Measurements from ENCODE around the gene PPP1R27. TPM values are rescaled to one million over a fixed set of nuclear protein-coding genes. Genes with fewer than 3 reads are reported as not detected.
A peak's percentile ranks its signal among the peaks of the same experiment; 100 is the strongest.

Gene PPP1R27
- total and polyA plus RNA-seq, 9 of the 15 experiments (the other 6 are each of a cell fraction or from before 2014, with no cell fraction given) = 0.29 to 6.9 (median 1.5) TPM; not detected in 2

DNA sequence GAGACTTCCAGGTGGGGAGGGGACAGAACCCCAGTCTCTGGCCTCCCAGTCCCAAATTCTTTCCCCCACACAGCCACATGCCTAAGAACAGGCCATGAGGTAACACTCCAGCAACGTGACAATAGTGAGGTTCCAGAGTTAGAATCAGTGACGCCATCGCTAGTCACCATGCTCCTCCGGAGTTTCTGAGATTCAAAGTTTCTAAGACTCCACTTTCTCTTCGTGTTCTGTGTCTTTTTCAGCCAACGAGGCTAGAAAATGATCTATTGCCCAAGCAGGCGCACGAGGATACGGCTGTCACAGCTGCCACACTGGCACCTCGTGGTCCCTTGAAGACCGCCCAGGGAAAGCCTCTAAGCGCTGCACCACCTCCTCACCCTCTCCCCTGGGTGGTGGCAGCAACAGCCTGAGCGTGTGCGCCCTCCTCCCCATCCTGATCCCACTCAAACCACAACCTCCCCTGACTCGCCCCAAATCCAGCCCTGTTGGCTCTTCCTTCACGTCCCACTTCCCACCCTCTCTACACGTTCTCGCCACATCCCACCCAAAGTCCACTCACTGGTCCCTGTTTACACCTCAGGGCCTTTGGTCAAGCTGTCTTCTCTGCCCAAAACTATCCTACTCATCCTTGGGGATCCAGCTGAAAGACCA lies 2.8 kb downstream of the PPP1R27 start (continued):
- TF ChIP-seq OTX1 (CRISPR knock-in tag; IDR thresholded peaks at IDR 0.05) (peak; percentile 85), ZNF75A (CRISPR knock-in tag; IDR thresholded peaks at IDR 0.05) (no peak), HDGF (IDR thresholded peaks at IDR 0.05) (peak; percentile 79), ZNF133 (CRISPR knock-in tag; IDR thresholded peaks at IDR 0.05) (no peak), ZNF780A (CRISPR knock-in tag; IDR thresholded peaks at IDR 0.05) (no peak), JUND (IDR thresholded peaks at IDR 0.05; ENCODE audit: borderline replicate concordance, low read depth, low read length) (no peak), JUND (tag; IDR thresholded peaks at IDR 0.05; ENCODE audit: borderline replicate concordance, low read depth, low read length) (no peak), FOXK1 (CRISPR knock-in tag; IDR thresholded peaks at IDR 0.05; ENCODE audit: borderline replicate concordance) (peak; percentile 63; the same call in 1 of the 2 replicates), HSF4 (CRISPR knock-in tag; IDR thresholded peaks at IDR 0.05; ENCODE audit: borderline replicate concordance) (no peak), ZNF175 (CRISPR knock-in tag; IDR thresholded peaks at IDR 0.05; ENCODE audit: low read depth) (0 out of 2 replicates have a peak, but pooled peaks have one; percentile 9), KAT7 (CRISPR knock-in tag; IDR thresholded peaks at IDR 0.05; ENCODE audit: borderline replicate concordance) (no peak), ZNF76 (CRISPR knock-in tag; IDR thresholded peaks at IDR 0.05; ENCODE audit: borderline replicate concordance) (no peak)
- TF ChIP-seq, protein P1, sequence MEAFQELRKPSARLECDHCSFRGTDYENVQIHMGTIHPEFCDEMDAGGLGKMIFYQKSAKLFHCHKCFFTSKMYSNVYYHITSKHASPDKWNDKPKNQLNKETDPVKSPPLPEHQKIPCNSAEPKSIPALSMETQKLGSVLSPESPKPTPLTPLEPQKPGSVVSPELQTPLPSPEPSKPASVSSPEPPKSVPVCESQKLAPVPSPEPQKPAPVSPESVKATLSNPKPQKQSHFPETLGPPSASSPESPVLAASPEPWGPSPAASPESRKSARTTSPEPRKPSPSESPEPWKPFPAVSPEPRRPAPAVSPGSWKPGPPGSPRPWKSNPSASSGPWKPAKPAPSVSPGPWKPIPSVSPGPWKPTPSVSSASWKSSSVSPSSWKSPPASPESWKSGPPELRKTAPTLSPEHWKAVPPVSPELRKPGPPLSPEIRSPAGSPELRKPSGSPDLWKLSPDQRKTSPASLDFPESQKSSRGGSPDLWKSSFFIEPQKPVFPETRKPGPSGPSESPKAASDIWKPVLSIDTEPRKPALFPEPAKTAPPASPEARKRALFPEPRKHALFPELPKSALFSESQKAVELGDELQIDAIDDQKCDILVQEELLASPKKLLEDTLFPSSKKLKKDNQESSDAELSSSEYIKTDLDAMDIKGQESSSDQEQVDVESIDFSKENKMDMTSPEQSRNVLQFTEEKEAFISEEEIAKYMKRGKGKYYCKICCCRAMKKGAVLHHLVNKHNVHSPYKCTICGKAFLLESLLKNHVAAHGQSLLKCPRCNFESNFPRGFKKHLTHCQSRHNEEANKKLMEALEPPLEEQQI (IDR thresholded peaks at IDR 0.05) = no peak
- TF ChIP-seq, protein P2, sequence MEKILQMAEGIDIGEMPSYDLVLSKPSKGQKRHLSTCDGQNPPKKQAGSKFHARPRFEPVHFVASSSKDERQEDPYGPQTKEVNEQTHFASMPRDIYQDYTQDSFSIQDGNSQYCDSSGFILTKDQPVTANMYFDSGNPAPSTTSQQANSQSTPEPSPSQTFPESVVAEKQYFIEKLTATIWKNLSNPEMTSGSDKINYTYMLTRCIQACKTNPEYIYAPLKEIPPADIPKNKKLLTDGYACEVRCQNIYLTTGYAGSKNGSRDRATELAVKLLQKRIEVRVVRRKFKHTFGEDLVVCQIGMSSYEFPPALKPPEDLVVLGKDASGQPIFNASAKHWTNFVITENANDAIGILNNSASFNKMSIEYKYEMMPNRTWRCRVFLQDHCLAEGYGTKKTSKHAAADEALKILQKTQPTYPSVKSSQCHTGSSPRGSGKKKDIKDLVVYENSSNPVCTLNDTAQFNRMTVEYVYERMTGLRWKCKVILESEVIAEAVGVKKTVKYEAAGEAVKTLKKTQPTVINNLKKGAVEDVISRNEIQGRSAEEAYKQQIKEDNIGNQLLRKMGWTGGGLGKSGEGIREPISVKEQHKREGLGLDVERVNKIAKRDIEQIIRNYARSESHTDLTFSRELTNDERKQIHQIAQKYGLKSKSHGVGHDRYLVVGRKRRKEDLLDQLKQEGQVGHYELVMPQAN (IDR thresholded peaks at IDR 0.05; ENCODE audit: borderline replicate concordance) = 0 out of 2 replicates have a peak, but pooled peaks have one; percentile 44
- TF ChIP-seq, protein P3, sequence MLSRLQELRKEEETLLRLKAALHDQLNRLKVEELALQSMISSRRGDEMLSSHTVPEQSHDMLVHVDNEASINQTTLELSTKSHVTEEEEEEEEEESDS (CRISPR knock-in tag; IDR thresholded peaks at IDR 0.05) = no peak
- TF ChIP-seq, protein P4, sequence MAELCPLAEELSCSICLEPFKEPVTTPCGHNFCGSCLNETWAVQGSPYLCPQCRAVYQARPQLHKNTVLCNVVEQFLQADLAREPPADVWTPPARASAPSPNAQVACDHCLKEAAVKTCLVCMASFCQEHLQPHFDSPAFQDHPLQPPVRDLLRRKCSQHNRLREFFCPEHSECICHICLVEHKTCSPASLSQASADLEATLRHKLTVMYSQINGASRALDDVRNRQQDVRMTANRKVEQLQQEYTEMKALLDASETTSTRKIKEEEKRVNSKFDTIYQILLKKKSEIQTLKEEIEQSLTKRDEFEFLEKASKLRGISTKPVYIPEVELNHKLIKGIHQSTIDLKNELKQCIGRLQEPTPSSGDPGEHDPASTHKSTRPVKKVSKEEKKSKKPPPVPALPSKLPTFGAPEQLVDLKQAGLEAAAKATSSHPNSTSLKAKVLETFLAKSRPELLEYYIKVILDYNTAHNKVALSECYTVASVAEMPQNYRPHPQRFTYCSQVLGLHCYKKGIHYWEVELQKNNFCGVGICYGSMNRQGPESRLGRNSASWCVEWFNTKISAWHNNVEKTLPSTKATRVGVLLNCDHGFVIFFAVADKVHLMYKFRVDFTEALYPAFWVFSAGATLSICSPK (IDR thresholded peaks at IDR 0.05; ENCODE audit: borderline replicate concordance) = peak; percentile 47; the same call in 1 of the 2 replicates
- TF ChIP-seq, protein P5, sequence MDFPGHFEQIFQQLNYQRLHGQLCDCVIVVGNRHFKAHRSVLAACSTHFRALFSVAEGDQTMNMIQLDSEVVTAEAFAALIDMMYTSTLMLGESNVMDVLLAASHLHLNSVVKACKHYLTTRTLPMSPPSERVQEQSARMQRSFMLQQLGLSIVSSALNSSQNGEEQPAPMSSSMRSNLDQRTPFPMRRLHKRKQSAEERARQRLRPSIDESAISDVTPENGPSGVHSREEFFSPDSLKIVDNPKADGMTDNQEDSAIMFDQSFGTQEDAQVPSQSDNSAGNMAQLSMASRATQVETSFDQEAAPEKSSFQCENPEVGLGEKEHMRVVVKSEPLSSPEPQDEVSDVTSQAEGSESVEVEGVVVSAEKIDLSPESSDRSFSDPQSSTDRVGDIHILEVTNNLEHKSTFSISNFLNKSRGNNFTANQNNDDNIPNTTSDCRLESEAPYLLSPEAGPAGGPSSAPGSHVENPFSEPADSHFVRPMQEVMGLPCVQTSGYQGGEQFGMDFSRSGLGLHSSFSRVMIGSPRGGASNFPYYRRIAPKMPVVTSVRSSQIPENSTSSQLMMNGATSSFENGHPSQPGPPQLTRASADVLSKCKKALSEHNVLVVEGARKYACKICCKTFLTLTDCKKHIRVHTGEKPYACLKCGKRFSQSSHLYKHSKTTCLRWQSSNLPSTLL (IDR thresholded peaks at IDR 0.05) = no peak
- TF ChIP-seq, protein P6, sequence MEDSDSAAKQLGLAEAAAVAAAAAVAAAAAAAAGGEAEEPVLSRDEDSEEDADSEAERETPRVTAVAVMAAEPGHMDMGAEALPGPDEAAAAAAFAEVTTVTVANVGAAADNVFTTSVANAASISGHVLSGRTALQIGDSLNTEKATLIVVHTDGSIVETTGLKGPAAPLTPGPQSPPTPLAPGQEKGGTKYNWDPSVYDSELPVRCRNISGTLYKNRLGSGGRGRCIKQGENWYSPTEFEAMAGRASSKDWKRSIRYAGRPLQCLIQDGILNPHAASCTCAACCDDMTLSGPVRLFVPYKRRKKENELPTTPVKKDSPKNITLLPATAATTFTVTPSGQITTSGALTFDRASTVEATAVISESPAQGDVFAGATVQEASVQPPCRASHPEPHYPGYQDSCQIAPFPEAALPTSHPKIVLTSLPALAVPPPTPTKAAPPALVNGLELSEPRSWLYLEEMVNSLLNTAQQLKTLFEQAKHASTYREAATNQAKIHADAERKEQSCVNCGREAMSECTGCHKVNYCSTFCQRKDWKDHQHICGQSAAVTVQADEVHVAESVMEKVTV (CRISPR knock-in tag; IDR thresholded peaks at IDR 0.05) = no peak
